Measurements from ENCODE around the gene TRMO.

The TRMO gene

DNA sequence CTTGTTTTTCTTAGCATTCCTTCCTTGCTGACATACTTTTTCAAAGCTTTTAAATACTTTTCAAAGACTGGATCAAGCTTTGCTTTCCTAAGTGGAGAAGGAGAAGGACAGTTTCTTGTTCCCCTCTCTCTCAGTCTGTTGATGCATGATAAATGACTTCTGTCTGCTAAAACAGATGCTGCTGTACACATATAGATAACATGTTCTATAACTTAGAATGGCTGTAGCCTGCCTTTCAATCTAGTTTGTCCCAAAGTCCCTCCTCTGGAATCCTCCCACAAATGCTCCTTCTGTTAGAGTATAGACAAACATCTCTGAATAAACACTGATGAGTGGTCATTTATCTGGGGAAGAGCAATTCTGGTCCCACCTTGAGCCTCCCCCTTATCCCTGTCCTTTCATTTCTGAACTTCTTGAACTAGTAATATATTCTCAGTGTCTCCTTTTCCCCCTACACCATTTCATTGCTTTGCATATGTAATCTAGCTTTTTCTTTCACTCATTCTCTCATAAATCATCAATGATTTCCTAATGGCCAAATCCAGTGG lies 21.1 kb upstream of the TRMO start:
- Histone ChIP-seq H3K36me3 (ENCODE audit: control insufficient read depth, low read length) (0 out of 2 replicates have a peak, but pooled peaks cover 3% of the 10 kb centered on the region), H3K27me3 (ENCODE audit: control insufficient read depth, low read length) (no peaks in the 10 kb centered on the region), H4K20me1 (ENCODE audit: control insufficient read depth, insufficient read depth, low read depth, low read length) (no peaks in the 10 kb centered on the region), H3K27ac (ENCODE audit: low read depth, low read length) (no peak overlapping the region), H3K4me3 (ENCODE audit: low read length) (no peak overlapping the region), H3K4me2 (ENCODE audit: low read length) (no peak overlapping the region), H3K79me2 (ENCODE audit: control insufficient read depth, low read length) (no peaks in the 10 kb centered on the region), H3K9me2 (replicated peaks; ENCODE audit: control insufficient read depth, low read length) (no peaks in the 10 kb centered on the region), H3K4me1 (ENCODE audit: control insufficient read depth, low read length) (peaks cover 31% of the 10 kb centered on the region), H3K9me3 (ENCODE audit: control insufficient read depth, insufficient read depth, low read length) (no peaks in the 10 kb centered on the region), H3F3A (ENCODE audit: control insufficient read depth, insufficient read depth) (no peaks in the 10 kb centered on the region)
- no peak for TF ChIP-seq EZH2phosphoT487 (IDR thresholded peaks at IDR 0.05; ENCODE audit: borderline replicate concordance, low read length)
- TF ChIP-seq CTCF (IDR thresholded peaks at IDR 0.05; ENCODE audit: low read depth, low read length, poor library complexity, severe bottlenecking) = no peak

- Histone ChIP-seq H3K36me3 (ENCODE audit: control insufficient read depth, low read length) (0 out of 2 replicates have a peak, but pooled peaks cover 3% of the 10 kb centered on the region), H3K27ac (ENCODE audit: low read depth, low read length) (no peak overlapping the region), H4K20me1 (ENCODE audit: control insufficient read depth, insufficient read depth, low read depth, low read length) (no peaks in the 10 kb centered on the region), H3K4me1 (ENCODE audit: control insufficient read depth, low read length) (peaks cover 46% of the 10 kb centered on the region), H3K4me3 (ENCODE audit: low read length) (no peak overlapping the region), H3K9me3 (ENCODE audit: control insufficient read depth, insufficient read depth, low read length) (no peaks in the 10 kb centered on the region), H3K27me3 (ENCODE audit: control insufficient read depth, low read length) (no peaks in the 10 kb centered on the region), H3K79me2 (ENCODE audit: control insufficient read depth, low read length) (no peaks in the 10 kb centered on the region), H3K9me2 (replicated peaks; ENCODE audit: control insufficient read depth, low read length) (no peaks in the 10 kb centered on the region), H3F3A (ENCODE audit: control insufficient read depth, insufficient read depth) (peaks cover 3% of the 10 kb centered on the region; the same call in 1 of the 2 replicates), H3K4me2 (ENCODE audit: low read length) (no peak overlapping the region)
- TF ChIP-seq EZH2phosphoT487 (IDR thresholded peaks at IDR 0.05; ENCODE audit: borderline replicate concordance, low read length) = no peak
- TF ChIP-seq CTCF (IDR thresholded peaks at IDR 0.05; ENCODE audit: low read depth, low read length, poor library complexity, severe bottlenecking) = no peak
Observed at GRCh38 chr9:97941323-97941722, 19.0 kb upstream of the TRMO start.

DNA sequence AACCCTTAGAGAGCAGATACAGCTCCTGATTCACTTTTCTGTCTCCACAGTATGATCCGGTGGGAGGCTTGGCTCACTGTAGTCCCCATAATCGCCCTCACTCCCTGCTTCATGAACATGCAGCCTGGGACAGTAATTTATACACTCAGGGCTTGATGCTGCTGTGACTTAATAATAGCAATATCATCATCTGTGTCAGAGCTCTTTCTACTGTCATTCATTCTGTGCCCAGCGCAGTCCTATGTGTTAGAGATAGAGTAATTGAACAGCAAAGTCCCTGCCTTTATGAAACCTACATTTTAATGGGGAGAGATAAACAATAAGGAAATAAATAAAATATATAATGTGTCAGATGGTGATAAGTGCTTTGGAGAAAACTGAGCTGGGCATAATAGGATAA lies 18.4 kb upstream of the TRMO start:
- Histone ChIP-seq H3K9me2 (replicated peaks; ENCODE audit: control insufficient read depth, low read length) (no peaks in the 10 kb centered on the region), H3K4me3 (ENCODE audit: low read length) (no peak overlapping the region), H3K79me2 (ENCODE audit: control insufficient read depth, low read length) (no peaks in the 10 kb centered on the region), H3F3A (ENCODE audit: control insufficient read depth, insufficient read depth) (peaks cover 6% of the 10 kb centered on the region; the same call in 1 of the 2 replicates), H3K27ac (ENCODE audit: low read depth, low read length) (no peak overlapping the region), H3K36me3 (ENCODE audit: control insufficient read depth, low read length) (0 out of 2 replicates have a peak, but pooled peaks cover 3% of the 10 kb centered on the region), H3K4me2 (ENCODE audit: low read length) (no peak overlapping the region), H4K20me1 (ENCODE audit: control insufficient read depth, insufficient read depth, low read depth, low read length) (no peaks in the 10 kb centered on the region), H3K9me3 (ENCODE audit: control insufficient read depth, insufficient read depth, low read length) (no peaks in the 10 kb centered on the region), H3K4me1 (ENCODE audit: control insufficient read depth, low read length) (peaks cover 52% of the 10 kb centered on the region), H3K27me3 (ENCODE audit: control insufficient read depth, low read length) (no peaks in the 10 kb centered on the region)
- TF ChIP-seq CTCF (IDR thresholded peaks at IDR 0.05; ENCODE audit: low read depth, low read length, poor library complexity, severe bottlenecking) (no peak), EZH2phosphoT487 (IDR thresholded peaks at IDR 0.05; ENCODE audit: borderline replicate concordance, low read length) (no peak)

Data from DOHH2 (cell line).